Lower leg skin (tissue), 3 donors: Measurements from ENCODE around the gene CEP250.

Source experiments
- POLR2A ChIP-seq, 2 donors: fragments of 450-650 bp; IDR thresholded peaks; one replicate each; pipeline ENCODE4 v1.6.1; 2016 to 2017; ENCODE audit warnings: antibody characterized with exemption in 2 of 2, mild to moderate bottlenecking in 1 of 2, moderate library complexity in 1 of 2
- TF ChIP-seq, protein P1 (sequence below), 3 donors: fragments of 450-650 bp; IDR thresholded peaks; one replicate each; pipeline ENCODE4 v1.5.1; 2016; ENCODE audit warnings: antibody characterized with exemption in 3 of 3, mild to moderate bottlenecking in 3 of 3, moderate library complexity in 2 of 3

- TF ChIP-seq, protein P1, sequence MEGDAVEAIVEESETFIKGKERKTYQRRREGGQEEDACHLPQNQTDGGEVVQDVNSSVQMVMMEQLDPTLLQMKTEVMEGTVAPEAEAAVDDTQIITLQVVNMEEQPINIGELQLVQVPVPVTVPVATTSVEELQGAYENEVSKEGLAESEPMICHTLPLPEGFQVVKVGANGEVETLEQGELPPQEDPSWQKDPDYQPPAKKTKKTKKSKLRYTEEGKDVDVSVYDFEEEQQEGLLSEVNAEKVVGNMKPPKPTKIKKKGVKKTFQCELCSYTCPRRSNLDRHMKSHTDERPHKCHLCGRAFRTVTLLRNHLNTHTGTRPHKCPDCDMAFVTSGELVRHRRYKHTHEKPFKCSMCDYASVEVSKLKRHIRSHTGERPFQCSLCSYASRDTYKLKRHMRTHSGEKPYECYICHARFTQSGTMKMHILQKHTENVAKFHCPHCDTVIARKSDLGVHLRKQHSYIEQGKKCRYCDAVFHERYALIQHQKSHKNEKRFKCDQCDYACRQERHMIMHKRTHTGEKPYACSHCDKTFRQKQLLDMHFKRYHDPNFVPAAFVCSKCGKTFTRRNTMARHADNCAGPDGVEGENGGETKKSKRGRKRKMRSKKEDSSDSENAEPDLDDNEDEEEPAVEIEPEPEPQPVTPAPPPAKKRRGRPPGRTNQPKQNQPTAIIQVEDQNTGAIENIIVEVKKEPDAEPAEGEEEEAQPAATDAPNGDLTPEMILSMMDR (IDR thresholded peaks at IDR 0.05) = no peak
- TF ChIP-seq POLR2A (IDR thresholded peaks at IDR 0.05) = no peak
Measured at GRCh38 chr20:35556871-35557270, 101.5 kb downstream of the CEP250 start.
